ENCODE measurements around the gene LACTB.

Gene LACTB

DNA sequence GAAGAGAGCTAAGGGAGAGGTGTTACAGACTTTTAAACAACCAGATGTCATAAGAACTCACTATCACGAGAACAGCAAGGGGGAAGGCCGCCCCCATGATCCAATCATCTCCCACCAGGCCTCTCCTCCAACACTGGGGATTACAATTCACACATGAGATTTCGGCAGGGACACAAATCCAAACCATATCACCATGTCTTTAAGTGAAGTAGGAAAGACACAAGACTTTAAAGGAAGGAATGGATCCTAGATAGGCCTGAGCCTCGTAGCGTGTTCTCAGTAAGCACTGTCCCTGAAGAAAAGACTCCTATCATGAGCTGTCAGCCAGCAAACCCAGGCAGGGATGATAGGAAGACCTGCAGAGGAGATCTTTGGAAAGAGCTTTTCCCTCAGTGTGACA lies 50.7 kb downstream of the LACTB start:
- no peak overlapping the region for H2BK5ac ChIP-seq (ENCODE audit: low read length)
- H3K4me2 ChIP-seq (ENCODE audit: insufficient read depth, low read length, poor library complexity, severe bottlenecking) = no peak overlapping the region
- H3K36me3 ChIP-seq (replicated peaks in 1 of 2; ENCODE audit: control insufficient read depth in 2 of 2, insufficient read depth in 2 of 2, low read length in 2 of 2) = no peaks in the 10 kb centered on the region
- H2BK12ac ChIP-seq (ENCODE audit: low read length) = no peak overlapping the region
- no peak overlapping the region for H3K27ac ChIP-seq (replicated peaks; ENCODE audit: low read length)
- DNase-seq (ENCODE audit: low spot score) = no peak
- no peak overlapping the region for H4K8ac ChIP-seq (ENCODE audit: low read depth, low read length)
- no peak overlapping the region for H3K18ac ChIP-seq (ENCODE audit: low read length)
- no peaks in the 10 kb centered on the region for H3K9me3 ChIP-seq (replicated peaks in 1 of 2; ENCODE audit: control insufficient read depth in 2 of 2, insufficient read depth in 1 of 2, low read depth in 1 of 2, low read length in 2 of 2)
- no peak overlapping the region for H3K4ac ChIP-seq (ENCODE audit: low read length)
- H3K9ac ChIP-seq (ENCODE audit: low read depth, low read length, poor library complexity) = no peak overlapping the region
- H3K4me1 ChIP-seq (ENCODE audit: control insufficient read depth in 2 of 2, insufficient read depth in 1 of 2, low read depth in 1 of 2, low read length in 2 of 2) = peaks cover 3 to 12% of the 10 kb centered on the region in 2 donors
- no peaks in the 10 kb centered on the region for H3K27me3 ChIP-seq (ENCODE audit: control insufficient read depth in 3 of 3, insufficient read depth in 3 of 3, low read depth in 1 of 3, low read length in 3 of 3)
- H4K91ac ChIP-seq (ENCODE audit: low read depth, low read length, poor library complexity) = no peak overlapping the region
- no peaks in the 10 kb centered on the region for H3K79me1 ChIP-seq (ENCODE audit: low read depth, low read length)
- H3K23ac ChIP-seq (ENCODE audit: low read depth, low read length, poor library complexity) = no peak overlapping the region
- no peak overlapping the region for H2AK5ac ChIP-seq (ENCODE audit: low read depth, low read length)
- WGBS, 2 donors (ENCODE audit: extremely low coverage in 2 of 2, insufficient read length in 2 of 2, insufficient replicate concordance in 1 of 2) = no CpG with 5 or more reads among the region's 5 CpGs
- no peak overlapping the region for H3K14ac ChIP-seq (ENCODE audit: low read length)
- peak overlapping the region; percentile 60 for H2AFZ ChIP-seq (ENCODE audit: low read length)
- no peak overlapping the region for H2BK15ac ChIP-seq (ENCODE audit: low read length)
- no peak overlapping the region for H3K4me3 ChIP-seq (ENCODE audit: low read length in 2 of 2)
- H2BK120ac ChIP-seq (ENCODE audit: low read depth, low read length) = no peak overlapping the region

DNA sequence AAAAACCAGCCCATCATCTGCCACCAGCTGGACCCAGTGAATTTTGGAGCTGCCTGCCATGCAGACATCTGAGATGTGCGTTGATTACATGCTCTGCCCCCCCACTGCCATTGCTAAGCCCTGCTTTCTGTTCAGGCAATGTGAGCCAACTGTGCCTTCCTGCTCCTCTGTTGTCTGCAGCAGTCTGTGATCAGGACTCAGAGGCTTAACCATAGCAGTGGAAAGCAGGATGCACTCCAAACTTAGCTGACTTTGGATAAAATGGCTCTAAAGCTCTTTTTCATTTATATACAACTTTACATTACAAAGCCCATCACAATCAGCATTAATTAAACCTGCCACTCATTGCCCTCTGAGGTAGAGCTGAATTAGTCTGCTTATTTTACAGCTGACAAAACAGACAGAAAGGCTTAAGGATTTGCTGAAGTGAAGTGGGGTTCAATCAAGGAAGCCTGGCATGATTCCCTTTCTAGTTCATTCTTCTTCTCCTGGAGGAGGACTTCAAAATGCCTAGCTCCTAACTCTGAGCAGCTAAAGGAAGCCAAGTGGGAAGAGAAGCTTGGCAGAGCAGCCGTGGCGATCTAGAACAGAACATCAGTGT lies 51.3 kb downstream of the LACTB start:
- WGBS, 2 donors (ENCODE audit: extremely low coverage in 2 of 2, insufficient read length in 2 of 2, insufficient replicate concordance in 1 of 2) = no CpG with 5 or more reads among the region's 3 CpGs
- H3K27ac ChIP-seq (replicated peaks; ENCODE audit: low read length) = peak overlapping the region; percentile 55
- H3K18ac ChIP-seq (ENCODE audit: low read length) = no peak overlapping the region
- no peaks in the 10 kb centered on the region for H3K79me1 ChIP-seq (ENCODE audit: low read depth, low read length)
- no peak overlapping the region for H3K14ac ChIP-seq (ENCODE audit: low read length)
- no peak overlapping the region for H2BK12ac ChIP-seq (ENCODE audit: low read length)
- no peak overlapping the region for H3K4me3 ChIP-seq (ENCODE audit: low read length in 2 of 2)
- no peak overlapping the region for H3K23ac ChIP-seq (ENCODE audit: low read depth, low read length, poor library complexity)
- H3K36me3 ChIP-seq (replicated peaks in 1 of 2; ENCODE audit: control insufficient read depth in 2 of 2, insufficient read depth in 2 of 2, low read length in 2 of 2) = no peaks in the 10 kb centered on the region
- no peak for DNase-seq (ENCODE audit: low spot score)
- peaks cover 3 to 12% of the 10 kb centered on the region in 2 donors for H3K4me1 ChIP-seq (ENCODE audit: control insufficient read depth in 2 of 2, insufficient read depth in 1 of 2, low read depth in 1 of 2, low read length in 2 of 2)
- H2BK5ac ChIP-seq (ENCODE audit: low read length) = no peak overlapping the region
- no peak overlapping the region for H3K4ac ChIP-seq (ENCODE audit: low read length)
- H2AFZ ChIP-seq (ENCODE audit: low read length) = peak overlapping the region; percentile 60
- H4K91ac ChIP-seq (ENCODE audit: low read depth, low read length, poor library complexity) = no peak overlapping the region
- H2BK120ac ChIP-seq (ENCODE audit: low read depth, low read length) = no peak overlapping the region
- H3K27me3 ChIP-seq (ENCODE audit: control insufficient read depth in 3 of 3, insufficient read depth in 3 of 3, low read depth in 1 of 3, low read length in 3 of 3) = no peaks in the 10 kb centered on the region
- no peak overlapping the region for H3K9ac ChIP-seq (ENCODE audit: low read depth, low read length, poor library complexity)
- H4K8ac ChIP-seq (ENCODE audit: low read depth, low read length) = peak overlapping the region; percentile 17
- H2AK5ac ChIP-seq (ENCODE audit: low read depth, low read length) = no peak overlapping the region
- no peaks in the 10 kb centered on the region for H3K9me3 ChIP-seq (replicated peaks in 1 of 2; ENCODE audit: control insufficient read depth in 2 of 2, insufficient read depth in 1 of 2, low read depth in 1 of 2, low read length in 2 of 2)
- H2BK15ac ChIP-seq (ENCODE audit: low read length) = no peak overlapping the region
- H3K4me2 ChIP-seq (ENCODE audit: insufficient read depth, low read length, poor library complexity, severe bottlenecking) = no peak overlapping the region

- no peak for DNase-seq (ENCODE audit: low spot score)
- no peak overlapping the region for H3K14ac ChIP-seq (ENCODE audit: low read length)
- H3K4me1 ChIP-seq (ENCODE audit: control insufficient read depth in 2 of 2, insufficient read depth in 1 of 2, low read depth in 1 of 2, low read length in 2 of 2) = peaks cover 3 to 12% of the 10 kb centered on the region in 2 donors
- H3K18ac ChIP-seq (ENCODE audit: low read length) = no peak overlapping the region
- no peaks in the 10 kb centered on the region for H3K9me3 ChIP-seq (replicated peaks in 1 of 2; ENCODE audit: control insufficient read depth in 2 of 2, insufficient read depth in 1 of 2, low read depth in 1 of 2, low read length in 2 of 2)
- H2AK5ac ChIP-seq (ENCODE audit: low read depth, low read length) = no peak overlapping the region
- H3K79me1 ChIP-seq (ENCODE audit: low read depth, low read length) = no peaks in the 10 kb centered on the region
- H3K4me3 ChIP-seq (ENCODE audit: low read length in 2 of 2) = no peak overlapping the region
- no peaks in the 10 kb centered on the region for H3K36me3 ChIP-seq (replicated peaks in 1 of 2; ENCODE audit: control insufficient read depth in 2 of 2, insufficient read depth in 2 of 2, low read length in 2 of 2)
- no CpG with 5 or more reads among the region's 3 CpGs for WGBS, 2 donors (ENCODE audit: extremely low coverage in 2 of 2, insufficient read length in 2 of 2, insufficient replicate concordance in 1 of 2)
- no peak overlapping the region for H4K91ac ChIP-seq (ENCODE audit: low read depth, low read length, poor library complexity)
- no peak overlapping the region for H2BK5ac ChIP-seq (ENCODE audit: low read length)
- no peak overlapping the region for H2BK120ac ChIP-seq (ENCODE audit: low read depth, low read length)
- no peak overlapping the region for H2BK12ac ChIP-seq (ENCODE audit: low read length)
- H2BK15ac ChIP-seq (ENCODE audit: low read length) = no peak overlapping the region
- no peak overlapping the region for H2AFZ ChIP-seq (ENCODE audit: low read length)
- no peak overlapping the region for H4K8ac ChIP-seq (ENCODE audit: low read depth, low read length)
- H3K4me2 ChIP-seq (ENCODE audit: insufficient read depth, low read length, poor library complexity, severe bottlenecking) = no peak overlapping the region
- H3K27me3 ChIP-seq (ENCODE audit: control insufficient read depth in 3 of 3, insufficient read depth in 3 of 3, low read depth in 1 of 3, low read length in 3 of 3) = no peaks in the 10 kb centered on the region
- no peak overlapping the region for H3K4ac ChIP-seq (ENCODE audit: low read length)
- no peak overlapping the region for H3K23ac ChIP-seq (ENCODE audit: low read depth, low read length, poor library complexity)
- H3K27ac ChIP-seq (replicated peaks; ENCODE audit: low read length) = no peak overlapping the region
- H3K9ac ChIP-seq (ENCODE audit: low read depth, low read length, poor library complexity) = no peak overlapping the region
Measured at GRCh38 chr15:63176302-63176701, 54.6 kb downstream of the LACTB start.

GRCh38 chr15:63178034-63178433 lies 56.4 kb downstream of the LACTB start:
- DNase-seq (ENCODE audit: low spot score) = no peak
- Histone ChIP-seq H2BK5ac (ENCODE audit: low read length) (no peak overlapping the region), H4K91ac (ENCODE audit: low read depth, low read length, poor library complexity) (no peak overlapping the region)

More at GRCh38 chr15:63178034-63178433, 56.4 kb downstream of the LACTB start:
- no peak overlapping the region for H2BK15ac ChIP-seq (ENCODE audit: low read length)
- no peak overlapping the region for H3K4me3 ChIP-seq (ENCODE audit: low read length in 2 of 2)
- H3K4ac ChIP-seq (ENCODE audit: low read length) = no peak overlapping the region
- H3K14ac ChIP-seq (ENCODE audit: low read length) = no peak overlapping the region
- H3K23ac ChIP-seq (ENCODE audit: low read depth, low read length, poor library complexity) = no peak overlapping the region
- H3K9ac ChIP-seq (ENCODE audit: low read depth, low read length, poor library complexity) = no peak overlapping the region
- H3K4me2 ChIP-seq (ENCODE audit: insufficient read depth, low read length, poor library complexity, severe bottlenecking) = no peak overlapping the region
- no CpG with 5 or more reads among the region's 5 CpGs for WGBS, 2 donors (ENCODE audit: extremely low coverage in 2 of 2, insufficient read length in 2 of 2, insufficient replicate concordance in 1 of 2)
- H3K27me3 ChIP-seq (ENCODE audit: control insufficient read depth in 3 of 3, insufficient read depth in 3 of 3, low read depth in 1 of 3, low read length in 3 of 3) = no peaks in the 10 kb centered on the region
- peaks cover 0 to 4% of the 10 kb centered on the region in 2 donors for H3K4me1 ChIP-seq (ENCODE audit: control insufficient read depth in 2 of 2, insufficient read depth in 1 of 2, low read depth in 1 of 2, low read length in 2 of 2)
- H2BK12ac ChIP-seq (ENCODE audit: low read length) = no peak overlapping the region
- no peak overlapping the region for H3K18ac ChIP-seq (ENCODE audit: low read length)
- no peak overlapping the region for H2AK5ac ChIP-seq (ENCODE audit: low read depth, low read length)
- no peak overlapping the region for H3K27ac ChIP-seq (replicated peaks; ENCODE audit: low read length)
- no peaks in the 10 kb centered on the region for H3K9me3 ChIP-seq (replicated peaks in 1 of 2; ENCODE audit: control insufficient read depth in 2 of 2, insufficient read depth in 1 of 2, low read depth in 1 of 2, low read length in 2 of 2)
- H3K36me3 ChIP-seq (replicated peaks in 1 of 2; ENCODE audit: control insufficient read depth in 2 of 2, insufficient read depth in 2 of 2, low read length in 2 of 2) = no peaks in the 10 kb centered on the region
- H4K8ac ChIP-seq (ENCODE audit: low read depth, low read length) = no peak overlapping the region
- no peak overlapping the region for H2BK120ac ChIP-seq (ENCODE audit: low read depth, low read length)
- H2AFZ ChIP-seq (ENCODE audit: low read length) = peak overlapping the region; percentile 30
- H3K79me1 ChIP-seq (ENCODE audit: low read depth, low read length) = no peaks in the 10 kb centered on the region

Measured in neuronal stem cell (in vitro differentiated cells).